Thyroid gland (tissue), 4 donors: ENCODE results near the gene ULK4. TPM values are rescaled to one million over a fixed set of nuclear protein-coding genes. Genes with fewer than 3 reads are reported as not detected.
"Not testable (repeated sequence)": the region's sequence is repeated elsewhere in the genome, so short reads cannot be mapped to it uniquely, and the experiment has no call there.

ENCODE experiments used
- DNase-seq, 2 donors: peaks; one replicate each; pipeline ENCODE4 v3.0.0-alpha.2; 2019
- H3K27ac ChIP-seq, 3 donors: fragments of 200-600 bp; sonication (generic); 1 replicate in 2 of 3; 2 replicates in 1 of 3; pipeline ENCODE4 v1.5.1; 2016 to 2019; ENCODE audit warnings: mild to moderate bottlenecking in 1 of 3, moderate library complexity in 1 of 3
- H3K27me3 ChIP-seq: fragments of 200-600 bp; sonication (generic); one replicate; pipeline ENCODE4 v1.5.1; 2019
- H3K36me3 ChIP-seq, 2 donors: fragments of 200-600 bp; sonication (generic); one replicate each; pipeline ENCODE4 v1.5.1; 2016 to 2019
- H3K4me1 ChIP-seq, 2 donors: fragments of 200-600 bp; sonication (generic); one replicate each; pipeline ENCODE4 v1.5.1; 2017 to 2019
- H3K4me3 ChIP-seq, 3 donors: fragments of 200-600 bp; sonication (generic); replicated peaks in 1 of 3; 1 replicate in 2 of 3; 2 replicates in 1 of 3; pipeline ENCODE4 v1.5.1; 2016; ENCODE audit warnings: mild to moderate bottlenecking in 1 of 3
- H3K9me3 ChIP-seq: fragments of 200-600 bp; sonication (generic); one replicate; pipeline ENCODE4 v1.5.1; 2017
- POLR2A ChIP-seq, 2 donors: fragments of 450-650 bp; IDR thresholded peaks; one replicate each; pipeline ENCODE4 v1.6.1; 2017; ENCODE audit warnings: antibody characterized with exemption in 2 of 2, mild to moderate bottlenecking in 2 of 2, moderate library complexity in 1 of 2
- WGBS, 2 donors: methylation state at CpG; one replicate each; pipeline ENCODE4 v1.1.5; 2017; 5-methylcytosine and 5-hydroxymethylcytosine counted together
- intact Hi-C: fragments of 100-400 bp; cut with DNase I; formaldehyde crosslinking; loops from one replicate; pipeline ENCODE4 v1.15.1; 2023
- total RNA-seq, 4 donors: library from RNA; depleted of rRNA; stranded (reverse); fragments of >200 nt; gene quantifications; one replicate each; pipeline ENCODE4 v1.2.3, GENCODE V29; 2016
- TF ChIP-seq, protein P1 (sequence below), 6 experiments: fragments of 200-600 bp in 3 of 6; fragments of 450-650 bp in 3 of 6; sonication (generic) in 3 of 6; IDR thresholded peaks; one replicate each; pipeline ENCODE4 v1.5.1; 2016 to 2019; ENCODE audit warnings: antibody characterized with exemption in 6 of 6, mild to moderate bottlenecking in 2 of 6, inconsistent platforms in 1 of 6, moderate library complexity in 1 of 6

ULK4 gene
- total RNA-seq, 4 donors from 2014 or later: 18.7 to 58.2 (median 43.3) TPM

DNA sequence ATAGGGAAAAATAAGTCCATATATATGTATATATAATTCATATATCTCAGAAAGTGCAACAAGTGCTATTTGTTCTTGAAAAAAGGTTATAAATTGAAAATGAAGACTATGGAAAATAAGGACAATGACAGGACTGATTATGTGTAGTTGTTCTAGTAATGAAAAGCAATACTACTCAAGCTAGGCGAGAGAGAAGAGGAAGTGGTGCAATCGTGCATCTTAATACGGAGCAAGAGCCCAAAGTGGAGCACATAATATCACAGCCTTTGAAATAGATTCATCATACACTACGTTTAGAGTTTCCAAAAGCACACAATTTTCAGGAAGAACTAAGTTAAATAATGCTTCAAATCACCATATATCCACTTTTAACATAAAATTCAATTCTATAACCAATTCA is 87.9 kb downstream of the ULK4 start:
- TF ChIP-seq, protein P1, sequence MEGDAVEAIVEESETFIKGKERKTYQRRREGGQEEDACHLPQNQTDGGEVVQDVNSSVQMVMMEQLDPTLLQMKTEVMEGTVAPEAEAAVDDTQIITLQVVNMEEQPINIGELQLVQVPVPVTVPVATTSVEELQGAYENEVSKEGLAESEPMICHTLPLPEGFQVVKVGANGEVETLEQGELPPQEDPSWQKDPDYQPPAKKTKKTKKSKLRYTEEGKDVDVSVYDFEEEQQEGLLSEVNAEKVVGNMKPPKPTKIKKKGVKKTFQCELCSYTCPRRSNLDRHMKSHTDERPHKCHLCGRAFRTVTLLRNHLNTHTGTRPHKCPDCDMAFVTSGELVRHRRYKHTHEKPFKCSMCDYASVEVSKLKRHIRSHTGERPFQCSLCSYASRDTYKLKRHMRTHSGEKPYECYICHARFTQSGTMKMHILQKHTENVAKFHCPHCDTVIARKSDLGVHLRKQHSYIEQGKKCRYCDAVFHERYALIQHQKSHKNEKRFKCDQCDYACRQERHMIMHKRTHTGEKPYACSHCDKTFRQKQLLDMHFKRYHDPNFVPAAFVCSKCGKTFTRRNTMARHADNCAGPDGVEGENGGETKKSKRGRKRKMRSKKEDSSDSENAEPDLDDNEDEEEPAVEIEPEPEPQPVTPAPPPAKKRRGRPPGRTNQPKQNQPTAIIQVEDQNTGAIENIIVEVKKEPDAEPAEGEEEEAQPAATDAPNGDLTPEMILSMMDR (IDR thresholded peaks at IDR 0.05): no peak
- TF ChIP-seq POLR2A (IDR thresholded peaks at IDR 0.05): no peak
- H3K9me3 ChIP-seq: no peaks in the 10 kb centered on the region
- H3K27me3 ChIP-seq: no peaks in the 10 kb centered on the region
- no peak overlapping the region for H3K27ac ChIP-seq
- intact Hi-C loops: no loop called here
- WGBS, 2 donors: 92 to 93% methylated on average over 4 of the region's 4 CpGs
- DNase-seq: no peak
- no peak overlapping the region for H3K4me3 ChIP-seq
- peaks cover 16 to 21% of the 10 kb centered on the region in 2 donors for H3K4me1 ChIP-seq
- no peaks in the 10 kb centered on the region for H3K36me3 ChIP-seq

DNA sequence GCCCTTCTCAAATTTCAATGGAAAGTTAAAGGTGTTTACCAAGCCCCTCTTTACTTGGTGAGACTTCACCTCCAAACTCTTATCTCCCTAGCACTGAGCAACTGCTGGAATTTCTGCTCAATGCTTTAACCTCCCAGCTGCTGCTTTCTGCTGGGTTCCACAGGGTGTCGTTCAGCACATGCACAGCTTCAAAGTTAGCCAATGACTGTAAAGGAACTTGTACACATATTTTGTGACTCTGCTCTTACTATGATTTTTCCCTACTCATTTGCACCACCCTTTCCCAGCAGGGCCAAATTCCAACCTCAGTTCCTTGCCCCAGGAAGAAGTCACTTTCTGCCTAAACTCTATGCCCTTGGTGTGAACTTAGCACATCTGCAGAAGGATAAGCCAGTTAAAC is 89.7 kb downstream of the ULK4 start:
- no peaks in the 10 kb centered on the region for H3K9me3 ChIP-seq
- intact Hi-C loops: no loop called here
- no peaks in the 10 kb centered on the region for H3K27me3 ChIP-seq
- H3K4me3 ChIP-seq: no peak overlapping the region
- DNase-seq: no peak
- no peaks in the 10 kb centered on the region for H3K36me3 ChIP-seq
- no peak for TF ChIP-seq POLR2A (IDR thresholded peaks at IDR 0.05)
- TF ChIP-seq, protein P1 (IDR thresholded peaks at IDR 0.05): no peak
- peaks cover 16 to 21% of the 10 kb centered on the region in 2 donors for H3K4me1 ChIP-seq
- H3K27ac ChIP-seq: no peak overlapping the region
- 84 to 94% methylated on average over 1 of the region's 1 CpG for WGBS, 2 donors

DNA sequence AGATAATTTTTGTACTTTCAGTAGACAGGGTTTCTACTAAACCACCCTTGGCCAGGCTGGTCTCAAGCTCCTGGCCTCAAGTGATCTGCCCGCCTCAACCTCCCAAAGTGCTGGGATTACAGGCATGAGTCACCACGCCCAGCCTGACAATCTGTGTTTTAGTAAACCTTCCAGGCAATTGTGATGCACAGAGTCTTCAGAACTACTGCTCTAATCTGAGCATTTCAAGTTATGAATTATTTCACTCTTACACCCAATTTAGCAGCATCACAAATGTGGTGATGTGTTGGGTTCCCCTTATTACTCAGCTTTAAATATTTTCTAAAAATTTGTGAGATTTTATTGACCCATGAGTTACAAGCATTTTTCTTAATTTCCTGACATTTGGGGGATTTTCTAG is 94.4 kb downstream of the ULK4 start:
- Histone ChIP-seq H3K9me3 (no peaks in the 10 kb centered on the region), H3K4me1 (no peaks in the 10 kb centered on the region), H3K27me3 (no peaks in the 10 kb centered on the region), H3K27ac (no peak overlapping the region), H3K4me3 (no peak overlapping the region), H3K36me3 (no peaks in the 10 kb centered on the region)
- no peak for TF ChIP-seq POLR2A (IDR thresholded peaks at IDR 0.05)
- TF ChIP-seq, protein P1 (IDR thresholded peaks at IDR 0.05): no peak
- intact Hi-C loops: no loop called here
- no peak for DNase-seq
- WGBS, 2 donors: 92 to 100% methylated on average over 2 of the region's 2 CpGs

DNA sequence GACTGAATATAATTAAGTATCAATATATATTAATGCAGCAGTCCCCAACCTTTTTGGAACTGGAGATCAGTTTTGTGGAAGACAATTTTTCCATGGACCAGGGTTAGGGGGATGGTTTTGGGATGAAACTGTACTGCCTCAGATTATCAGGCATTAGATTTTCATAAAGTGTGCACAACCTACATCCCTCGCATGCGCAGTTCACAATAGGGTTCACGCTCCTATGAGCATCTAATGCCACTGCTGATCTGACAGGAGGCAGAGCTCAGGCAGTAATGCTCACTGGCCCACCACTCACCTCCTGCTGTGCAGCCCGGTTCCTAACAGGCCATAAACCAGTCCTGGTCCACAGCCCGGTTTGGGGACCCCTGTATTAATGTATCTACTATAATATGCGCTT is 95.6 kb downstream of the ULK4 start:
- intact Hi-C loops: no loop called here
- Histone ChIP-seq H3K27me3 (no peaks in the 10 kb centered on the region), H3K9me3 (no peaks in the 10 kb centered on the region), H3K27ac (no peak overlapping the region), H3K36me3 (no peaks in the 10 kb centered on the region), H3K4me3 (no peak overlapping the region), H3K4me1 (no peaks in the 10 kb centered on the region)
- no peak for TF ChIP-seq POLR2A (IDR thresholded peaks at IDR 0.05)
- TF ChIP-seq, protein P1 (IDR thresholded peaks at IDR 0.05): no peak
- DNase-seq: no peak
- WGBS, 2 donors: 95 to 97% methylated on average over 6 of the region's 6 CpGs

DNA sequence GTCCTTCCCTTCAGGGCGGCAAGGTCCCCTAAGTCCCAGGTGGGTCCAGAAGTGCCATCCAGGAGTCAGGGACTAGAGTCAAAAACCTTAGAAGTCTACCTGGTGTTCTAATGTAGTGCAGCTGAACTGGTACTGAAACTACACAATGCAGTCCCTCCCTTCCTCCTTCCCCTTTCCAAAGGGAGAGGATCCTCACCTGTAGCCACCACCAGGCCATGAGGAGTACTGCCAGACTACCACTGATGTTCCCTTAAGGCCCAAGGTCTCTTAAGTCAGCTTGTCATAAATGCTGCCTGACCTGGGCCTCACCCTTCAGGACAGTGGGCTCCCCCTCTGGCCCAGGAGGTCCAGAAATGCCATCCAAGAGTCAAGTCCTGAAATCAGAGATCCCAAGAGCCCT is 98.9 kb downstream of the ULK4 start:
- H3K9me3 ChIP-seq: no peaks in the 10 kb centered on the region
- no peaks in the 10 kb centered on the region for H3K27me3 ChIP-seq
- no peak overlapping the region for H3K4me3 ChIP-seq
- 100% methylated on average over 1 of the region's 1 CpG; no CpG with 5 or more reads in 1 of the 2 donors for WGBS, 2 donors
- TF ChIP-seq POLR2A (IDR thresholded peaks at IDR 0.05): no peak
- TF ChIP-seq, protein P1 (IDR thresholded peaks at IDR 0.05): no peak
- no peak for DNase-seq
- no peaks in the 10 kb centered on the region for H3K4me1 ChIP-seq
- H3K27ac ChIP-seq: no peak overlapping the region
- H3K36me3 ChIP-seq: no peaks in the 10 kb centered on the region
- intact Hi-C loops: no loop called here

DNA sequence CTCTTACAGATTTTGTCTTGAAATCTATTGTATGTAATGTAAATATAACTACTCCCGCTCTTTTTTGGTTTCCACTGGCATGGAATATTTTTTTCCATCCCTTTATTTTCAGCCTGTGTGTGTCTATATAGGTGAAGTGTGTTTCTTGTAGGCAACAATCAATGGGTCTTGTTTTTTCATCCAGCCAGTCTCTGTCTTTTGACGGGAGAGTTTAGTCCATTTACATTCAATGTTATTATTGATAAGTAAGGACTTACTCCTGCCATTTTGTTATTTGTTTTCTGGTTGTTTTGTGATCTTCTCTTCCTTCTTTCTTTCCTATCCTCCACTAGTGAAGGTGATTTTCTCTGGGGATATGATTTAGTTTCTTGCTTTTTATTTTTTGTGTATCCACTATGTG is 101.4 kb downstream of the ULK4 start:
- H3K36me3 ChIP-seq, H3K4me3 ChIP-seq, H3K27ac ChIP-seq, H3K9me3 ChIP-seq, DNase-seq, H3K27me3 ChIP-seq, H3K4me1 ChIP-seq, intact Hi-C loops: not testable (repeated sequence)
- 98 to 99% methylated on average over 2 of the region's 2 CpGs for WGBS, 2 donors
